ENCODE results near the gene KIF23.

Gene KIF23

GRCh38 chr15:69468241-69469121 is 54.3 kb downstream of the KIF23 start:
- DNase-seq = no peak

GRCh38 chr15:69469467-69470201 is 55.5 kb downstream of the KIF23 start:
- no peak for DNase-seq

DNA sequence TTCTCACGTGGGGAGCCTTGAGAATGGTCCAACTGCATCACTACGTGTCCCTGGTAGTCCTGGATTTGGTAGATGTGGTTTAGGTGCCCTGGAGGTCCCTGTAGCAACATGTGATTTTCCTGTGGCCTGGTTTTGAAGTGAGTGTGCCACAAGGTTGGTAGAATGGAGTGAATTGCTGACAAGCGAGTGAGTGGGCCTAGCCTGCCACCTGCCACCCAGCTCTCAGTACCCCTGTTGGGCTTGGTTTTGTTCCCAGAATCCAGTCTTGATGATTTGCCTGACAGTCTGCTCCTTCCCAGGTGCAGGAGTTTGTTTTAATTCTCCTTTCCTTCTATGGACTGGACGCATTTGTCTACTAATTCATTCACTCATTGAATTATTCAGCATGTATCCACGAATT is 57.9 kb downstream of the KIF23 start:
- DNase-seq = no peak

- no peak for DNase-seq
Observed at GRCh38 chr15:69472562-69472961, 58.4 kb downstream of the KIF23 start.

- DNase-seq = no peak
Observed at GRCh38 chr15:69474291-69474690, 60.1 kb downstream of the KIF23 start.

GRCh38 chr15:69474846-69475455 is 60.8 kb downstream of the KIF23 start:
- DNase-seq = no peak

DNA sequence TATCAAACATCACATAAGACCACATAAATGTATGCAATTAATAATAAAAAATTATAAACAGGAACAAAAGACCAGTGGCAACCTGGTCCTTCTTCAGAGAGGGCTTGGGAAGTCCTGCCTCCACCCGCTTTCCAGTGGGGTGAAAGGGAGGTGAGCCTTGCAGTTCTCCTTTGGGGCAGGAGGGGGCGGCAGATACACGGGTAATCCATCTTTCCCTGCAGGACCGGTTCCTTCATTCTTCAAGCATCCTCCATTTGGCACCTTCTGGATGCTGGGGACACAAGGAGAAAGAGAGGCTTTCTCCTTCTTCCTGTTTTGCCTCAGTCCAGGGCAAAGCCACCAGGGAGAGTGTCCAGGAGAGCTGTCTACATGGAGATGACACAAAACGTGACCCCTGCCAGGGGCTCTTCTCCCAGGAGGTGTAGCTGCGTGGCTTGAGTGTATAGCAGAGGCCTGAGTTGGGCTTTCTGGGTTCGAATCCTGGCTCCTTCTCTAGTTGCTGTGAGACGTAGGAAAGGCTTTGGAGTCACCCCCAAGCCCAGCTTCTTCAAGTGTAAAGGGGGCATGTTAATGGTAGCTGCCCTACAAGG is 61.7 kb downstream of the KIF23 start:
- no peak for DNase-seq

GRCh38 chr15:69476704-69477473 is 62.7 kb downstream of the KIF23 start:
- DNase-seq = no peak

DNA sequence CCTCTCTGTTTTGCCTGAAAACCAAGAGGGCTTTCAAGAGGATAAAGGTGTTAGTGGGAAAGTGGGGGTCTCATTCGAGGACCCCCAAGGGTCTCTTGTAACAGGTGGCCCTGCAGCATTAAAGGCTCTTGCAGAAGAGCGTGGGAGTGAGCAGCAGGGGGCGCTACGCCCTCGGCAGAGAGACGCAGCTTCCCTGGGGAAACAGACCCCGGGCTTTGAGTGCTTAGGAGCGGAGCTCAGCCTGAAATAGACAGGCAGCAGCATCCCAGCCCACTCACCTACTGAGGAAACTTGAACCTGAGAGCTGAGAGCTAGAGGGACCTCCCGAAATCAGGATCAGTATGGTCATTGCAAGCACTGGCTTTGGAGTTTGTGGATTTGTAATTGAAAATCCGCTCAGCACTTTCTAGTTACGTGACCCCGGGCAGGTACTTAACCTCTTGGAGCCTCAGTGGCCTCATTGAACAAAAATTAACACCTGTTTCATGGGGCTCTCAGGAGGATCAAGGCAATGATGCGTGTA is 64.2 kb downstream of the KIF23 start:
- DNase-seq = no peak

DNA sequence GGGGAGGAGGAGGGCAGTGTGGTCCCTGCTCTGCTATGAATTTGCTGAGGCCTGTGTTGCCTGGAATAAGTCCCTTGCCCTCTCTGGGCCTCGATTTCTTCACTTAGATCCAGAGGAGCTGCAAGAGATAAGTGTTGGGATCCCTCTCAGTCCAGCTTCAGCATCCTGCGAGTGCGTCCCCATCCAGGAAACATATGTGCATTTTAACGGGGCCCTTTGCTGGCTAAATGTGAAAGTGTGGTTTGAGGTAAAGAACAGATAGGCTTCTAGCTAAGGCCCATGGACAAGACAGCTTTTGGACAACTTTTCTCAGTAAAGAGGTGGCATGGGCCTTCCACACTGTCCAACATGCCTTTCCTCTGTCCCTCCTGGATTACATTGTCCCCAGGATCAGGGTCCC is 64.9 kb downstream of the KIF23 start:
- no peak for DNase-seq

GRCh38 chr15:69479971-69480370 is 65.8 kb downstream of the KIF23 start:
- DNase-seq = no peak

- DNase-seq = no peak
Observed at GRCh38 chr15:69480932-69481331, 66.8 kb downstream of the KIF23 start.

GRCh38 chr15:69482686-69483256 is 68.6 kb downstream of the KIF23 start:
- DNase-seq = no peak

DNA sequence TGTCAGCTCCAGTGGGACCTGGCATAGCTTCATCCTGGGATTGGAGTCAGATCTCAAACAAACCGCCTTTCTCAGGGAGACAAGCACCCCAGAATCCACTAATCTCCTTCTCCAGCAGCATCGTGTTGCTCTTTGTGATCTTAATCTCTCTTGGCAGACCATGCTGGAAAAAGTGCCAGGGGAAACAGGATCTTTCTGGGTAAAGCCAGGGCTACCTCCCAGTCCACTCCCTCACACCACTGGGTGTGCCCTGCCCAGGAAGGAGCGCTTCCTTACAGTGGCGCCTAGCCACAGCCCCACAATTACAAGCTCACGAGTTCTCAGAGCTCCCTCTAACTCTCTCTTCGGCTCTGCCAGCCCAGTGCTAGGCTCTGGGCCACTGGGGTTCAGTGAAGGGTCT is 70.7 kb downstream of the KIF23 start:
- DNase-seq = no peak

DNA sequence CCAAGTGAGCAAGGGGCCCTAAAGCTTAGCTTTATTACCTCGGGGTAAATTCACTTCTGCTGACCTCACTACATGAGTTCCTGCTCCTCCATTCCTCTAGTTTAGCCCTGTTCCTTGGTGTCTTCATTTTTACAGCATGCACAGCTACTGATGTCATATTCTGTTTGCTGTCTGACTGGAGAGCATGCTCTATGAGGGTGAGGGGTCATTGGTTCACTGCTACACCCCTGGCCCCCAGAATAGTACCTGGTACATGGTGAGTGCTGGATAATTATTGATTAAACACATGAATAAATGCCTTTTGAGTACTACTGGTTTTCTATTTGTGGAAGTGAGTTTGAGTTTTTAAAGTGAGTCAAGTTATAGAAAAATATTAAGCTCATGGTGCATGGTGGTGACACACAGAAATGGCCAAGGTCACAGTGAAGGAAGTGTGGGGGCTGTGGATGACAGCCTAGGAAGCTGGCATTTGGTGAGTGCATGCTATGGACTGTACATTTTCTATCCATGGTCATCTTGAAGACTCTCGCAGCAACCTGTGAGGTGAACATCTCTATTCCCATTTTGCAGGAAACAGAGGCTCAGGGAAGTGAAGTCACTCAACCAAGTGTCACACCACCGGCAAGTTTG is 72.4 kb downstream of the KIF23 start:
- no peak for DNase-seq

DNA sequence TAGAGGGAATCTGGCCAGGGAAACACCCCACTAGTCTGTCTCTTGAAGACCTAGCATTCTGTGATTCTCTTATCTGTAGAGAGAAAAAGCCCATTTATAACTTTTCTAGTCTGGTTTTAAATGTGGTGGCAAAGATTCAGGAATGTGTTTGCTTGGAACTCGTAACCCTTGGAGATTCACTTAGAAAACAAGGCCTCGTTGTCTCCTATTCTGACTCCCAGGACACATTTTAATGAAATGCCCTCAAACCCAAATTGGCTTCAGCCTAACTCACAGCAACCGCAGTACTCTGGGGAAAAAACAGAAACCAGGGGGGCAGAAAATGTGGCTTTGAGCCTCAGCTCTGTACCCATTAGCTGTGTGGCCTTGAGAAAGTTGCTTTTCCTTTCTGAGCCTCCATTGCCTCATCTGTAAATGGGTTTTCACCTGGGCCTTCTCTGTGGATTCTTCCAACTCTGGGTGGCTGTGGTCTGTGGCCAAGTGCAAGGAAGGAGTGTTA is 75.0 kb downstream of the KIF23 start:
- no peak for DNase-seq

DNA sequence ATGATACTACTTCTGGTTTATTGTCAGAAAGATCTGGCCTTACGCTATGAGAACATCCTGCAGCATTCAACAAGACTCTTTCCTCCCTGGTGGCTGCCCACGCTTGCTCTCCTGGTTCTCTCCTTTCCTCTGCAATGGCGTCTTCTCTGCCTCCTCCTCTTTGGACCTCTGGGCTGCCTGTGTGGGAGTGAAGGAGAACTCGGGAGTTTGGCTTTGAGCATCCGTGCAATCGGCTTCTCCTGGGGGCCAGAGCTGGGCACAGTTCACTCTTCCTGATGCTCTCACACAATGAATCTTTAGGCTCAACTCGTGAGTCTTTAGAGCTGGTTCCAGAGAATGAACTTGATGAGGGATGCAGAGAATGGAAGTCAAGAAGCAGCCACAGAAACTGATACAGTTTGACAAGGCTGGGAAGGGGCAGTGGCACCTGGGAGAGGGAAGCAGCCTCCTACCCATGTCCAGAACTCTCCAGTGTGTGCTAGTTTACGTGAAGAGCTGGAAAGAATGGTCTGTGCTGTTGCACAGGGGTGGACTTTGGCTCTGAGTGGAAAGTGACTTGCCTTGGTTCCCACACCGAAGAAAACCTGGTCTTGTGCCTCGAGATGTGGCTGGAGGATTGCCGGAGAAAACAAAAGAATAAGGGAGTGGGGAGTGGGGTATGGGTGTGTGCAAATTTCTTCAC is 76.3 kb downstream of the KIF23 start:
- DNase-seq = no peak

GRCh38 chr15:69491038-69491505 is 76.9 kb downstream of the KIF23 start:
- no peak for DNase-seq

DNA sequence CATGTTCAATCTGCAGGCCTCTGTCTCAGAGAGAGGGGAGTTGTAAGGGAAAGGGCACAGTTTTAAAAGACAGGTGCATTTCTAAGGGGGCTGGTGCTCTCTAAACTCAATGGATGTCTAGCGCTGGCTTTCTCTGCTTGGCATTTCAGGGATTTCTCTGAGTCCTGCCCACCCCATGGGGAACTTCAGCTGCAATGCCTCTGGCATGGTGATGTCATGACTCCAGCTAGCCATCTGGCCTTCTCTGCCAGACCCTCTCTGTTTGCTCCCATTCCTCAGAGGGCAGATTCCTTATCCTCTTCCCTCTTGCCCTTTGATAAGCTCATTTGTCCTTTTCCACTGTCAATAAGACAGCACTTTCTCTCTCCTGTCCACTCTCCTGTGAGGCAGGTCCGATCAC is 79.3 kb downstream of the KIF23 start:
- DNase-seq = no peak

GRCh38 chr15:69496001-69496400 is 81.9 kb downstream of the KIF23 start:
- no peak for DNase-seq

DNA sequence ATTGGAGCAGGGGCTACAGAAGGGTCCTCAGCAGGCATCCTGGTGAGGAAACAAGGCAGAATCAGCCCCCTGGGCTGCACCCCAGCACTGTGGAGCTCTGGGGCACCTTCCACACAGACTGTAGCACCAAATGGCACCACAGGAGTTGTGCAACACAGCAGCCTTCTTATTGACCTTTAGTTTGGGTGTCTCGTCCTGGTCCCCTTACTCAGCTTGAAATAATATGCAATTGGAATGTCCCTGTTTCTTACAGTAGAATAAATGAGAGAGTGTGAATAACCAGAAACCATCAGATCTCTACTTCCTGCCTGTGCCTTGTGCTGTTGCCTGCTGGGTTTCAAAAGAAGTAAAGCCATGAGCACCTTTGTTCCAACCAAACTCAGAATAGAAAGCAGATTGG is 82.9 kb downstream of the KIF23 start:
- DNase-seq = no peak

All from cerebellar nuclear complex (tissue), 1 donor.